ENCODE measurements around the gene PHKG2.

- TF ChIP-seq, protein P1, sequence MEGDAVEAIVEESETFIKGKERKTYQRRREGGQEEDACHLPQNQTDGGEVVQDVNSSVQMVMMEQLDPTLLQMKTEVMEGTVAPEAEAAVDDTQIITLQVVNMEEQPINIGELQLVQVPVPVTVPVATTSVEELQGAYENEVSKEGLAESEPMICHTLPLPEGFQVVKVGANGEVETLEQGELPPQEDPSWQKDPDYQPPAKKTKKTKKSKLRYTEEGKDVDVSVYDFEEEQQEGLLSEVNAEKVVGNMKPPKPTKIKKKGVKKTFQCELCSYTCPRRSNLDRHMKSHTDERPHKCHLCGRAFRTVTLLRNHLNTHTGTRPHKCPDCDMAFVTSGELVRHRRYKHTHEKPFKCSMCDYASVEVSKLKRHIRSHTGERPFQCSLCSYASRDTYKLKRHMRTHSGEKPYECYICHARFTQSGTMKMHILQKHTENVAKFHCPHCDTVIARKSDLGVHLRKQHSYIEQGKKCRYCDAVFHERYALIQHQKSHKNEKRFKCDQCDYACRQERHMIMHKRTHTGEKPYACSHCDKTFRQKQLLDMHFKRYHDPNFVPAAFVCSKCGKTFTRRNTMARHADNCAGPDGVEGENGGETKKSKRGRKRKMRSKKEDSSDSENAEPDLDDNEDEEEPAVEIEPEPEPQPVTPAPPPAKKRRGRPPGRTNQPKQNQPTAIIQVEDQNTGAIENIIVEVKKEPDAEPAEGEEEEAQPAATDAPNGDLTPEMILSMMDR (IDR thresholded peaks at IDR 0.05) = peak in 2 of 7 experiments; percentile 8 to 26
- peak in 2 of 3 donors; percentile 31 to 51 for TF ChIP-seq POLR2A (IDR thresholded peaks at IDR 0.05)
Observed at GRCh38 chr16:30786936-30787612, 38.8 kb downstream of the PHKG2 start, which contains the start of gene ZNF629.

All from body of pancreas (tissue), 4 donors.